ENCODE measurements around the gene CACNA1C. TPM values are rescaled to one million over a fixed set of nuclear protein-coding genes. Genes with fewer than 3 reads are reported as not detected.
A peak's percentile ranks its signal among the peaks of the same experiment; 100 is the strongest.

The CACNA1C gene
- total RNA-seq, 1 donor: 16.6 TPM

DNA sequence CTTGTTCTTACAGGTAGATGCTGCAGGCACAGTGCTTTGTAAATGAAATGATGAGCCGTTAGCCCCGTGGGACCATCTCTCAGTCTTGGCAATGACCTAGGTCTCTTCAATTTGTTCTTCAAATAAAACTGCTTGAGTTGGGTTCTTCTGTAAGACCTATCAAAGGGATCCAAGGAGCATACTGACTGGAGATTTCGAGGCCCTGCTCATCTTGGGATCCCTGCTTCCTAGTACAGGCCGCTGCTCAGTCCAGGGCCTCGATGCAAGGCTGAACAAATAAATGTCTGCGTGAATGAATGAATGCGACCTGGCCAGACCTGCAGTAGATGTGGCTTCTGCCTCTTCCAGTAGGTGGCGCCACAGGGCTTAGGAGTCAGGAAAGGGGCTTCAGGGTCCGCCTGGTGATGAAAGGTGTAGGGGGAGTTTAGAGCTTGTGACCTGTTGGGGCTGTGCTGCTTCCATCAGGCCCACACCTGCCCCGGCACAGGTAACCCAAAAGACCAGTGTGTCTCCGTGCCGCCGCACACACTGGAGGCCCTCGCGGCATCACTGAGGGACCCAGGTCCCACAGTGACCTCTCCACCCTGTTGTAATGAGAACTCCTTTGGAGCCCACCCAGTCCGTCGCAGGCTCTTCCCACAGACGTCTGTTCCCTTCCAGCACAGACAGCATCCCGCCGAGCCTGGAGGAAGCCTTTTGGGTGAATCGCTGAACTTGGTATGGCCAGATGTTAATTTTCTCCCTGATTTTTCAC is 4.4 kb downstream of the CACNA1C start:
- peak; percentile 68 for DNase-seq (ENCODE audit: low read depth)
- TF ChIP-seq, protein P1, sequence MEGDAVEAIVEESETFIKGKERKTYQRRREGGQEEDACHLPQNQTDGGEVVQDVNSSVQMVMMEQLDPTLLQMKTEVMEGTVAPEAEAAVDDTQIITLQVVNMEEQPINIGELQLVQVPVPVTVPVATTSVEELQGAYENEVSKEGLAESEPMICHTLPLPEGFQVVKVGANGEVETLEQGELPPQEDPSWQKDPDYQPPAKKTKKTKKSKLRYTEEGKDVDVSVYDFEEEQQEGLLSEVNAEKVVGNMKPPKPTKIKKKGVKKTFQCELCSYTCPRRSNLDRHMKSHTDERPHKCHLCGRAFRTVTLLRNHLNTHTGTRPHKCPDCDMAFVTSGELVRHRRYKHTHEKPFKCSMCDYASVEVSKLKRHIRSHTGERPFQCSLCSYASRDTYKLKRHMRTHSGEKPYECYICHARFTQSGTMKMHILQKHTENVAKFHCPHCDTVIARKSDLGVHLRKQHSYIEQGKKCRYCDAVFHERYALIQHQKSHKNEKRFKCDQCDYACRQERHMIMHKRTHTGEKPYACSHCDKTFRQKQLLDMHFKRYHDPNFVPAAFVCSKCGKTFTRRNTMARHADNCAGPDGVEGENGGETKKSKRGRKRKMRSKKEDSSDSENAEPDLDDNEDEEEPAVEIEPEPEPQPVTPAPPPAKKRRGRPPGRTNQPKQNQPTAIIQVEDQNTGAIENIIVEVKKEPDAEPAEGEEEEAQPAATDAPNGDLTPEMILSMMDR (IDR thresholded peaks at IDR 0.05; ENCODE audit: insufficient read depth, low read length): peak; percentile 92
- no peak overlapping the region for H3K4me3 ChIP-seq (ENCODE audit: low read depth, low read length)

DNA sequence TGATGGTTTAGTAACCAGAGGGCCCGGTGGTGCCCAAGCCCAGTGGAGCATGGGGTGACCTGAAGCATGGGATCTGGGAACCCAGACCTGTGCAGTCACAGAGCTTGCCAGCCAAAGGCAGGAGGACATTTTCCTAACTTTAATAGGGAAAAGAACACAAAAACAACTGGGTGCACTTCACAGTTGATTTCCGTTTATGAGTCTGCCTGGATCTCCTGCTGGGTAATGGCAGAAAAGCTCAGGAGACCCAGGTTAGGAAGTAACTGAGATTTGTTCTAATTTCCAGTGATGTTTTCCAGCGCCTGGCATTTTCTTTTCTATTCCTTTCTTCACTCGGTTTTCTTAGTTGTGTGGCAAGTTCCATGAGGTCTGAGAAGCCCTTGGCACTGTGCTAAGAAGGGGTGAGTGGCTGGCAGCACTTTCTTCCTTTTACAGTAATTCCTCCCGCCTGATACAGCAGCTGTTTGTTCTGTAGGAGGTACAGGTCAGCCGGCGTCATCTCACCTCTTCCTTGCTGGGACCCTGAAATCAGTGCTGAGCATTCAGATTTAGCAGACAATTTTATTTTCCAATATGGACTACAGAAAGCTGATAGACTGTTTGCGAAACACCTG is 5.1 kb downstream of the CACNA1C start:
- TF ChIP-seq, protein P1 (IDR thresholded peaks at IDR 0.05; ENCODE audit: insufficient read depth, low read length): no peak
- DNase-seq (ENCODE audit: low read depth): no peak

DNA sequence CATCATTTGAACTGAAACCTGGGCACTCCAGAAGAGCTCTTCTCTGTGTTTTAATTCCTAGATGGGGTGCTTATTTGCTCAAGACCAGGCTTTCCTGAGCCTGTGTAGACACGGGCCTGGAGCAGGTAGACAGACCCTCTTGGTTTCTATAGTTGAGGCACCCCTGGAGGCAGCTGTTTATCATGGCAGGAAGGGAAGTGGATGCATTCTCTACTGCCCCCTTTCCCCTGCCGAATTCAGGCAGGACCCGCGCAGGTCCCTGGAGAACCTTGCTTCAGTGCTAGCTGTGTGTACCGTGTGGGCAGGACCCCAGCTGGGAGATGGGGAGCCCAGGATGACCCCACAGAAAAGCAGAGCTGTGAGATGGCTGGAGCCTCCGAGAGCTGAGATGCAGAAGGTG is 6.0 kb downstream of the CACNA1C start:
- DNase-seq (ENCODE audit: low read depth): no peak
- TF ChIP-seq, protein P1 (IDR thresholded peaks at IDR 0.05; ENCODE audit: insufficient read depth, low read length): no peak
- no peak overlapping the region for H3K4me3 ChIP-seq (ENCODE audit: low read depth, low read length)

More for the DNA sequence above, 5.1 kb downstream of the CACNA1C start:
- H3K4me3 ChIP-seq (ENCODE audit: low read depth, low read length): no peak overlapping the region

DNA sequence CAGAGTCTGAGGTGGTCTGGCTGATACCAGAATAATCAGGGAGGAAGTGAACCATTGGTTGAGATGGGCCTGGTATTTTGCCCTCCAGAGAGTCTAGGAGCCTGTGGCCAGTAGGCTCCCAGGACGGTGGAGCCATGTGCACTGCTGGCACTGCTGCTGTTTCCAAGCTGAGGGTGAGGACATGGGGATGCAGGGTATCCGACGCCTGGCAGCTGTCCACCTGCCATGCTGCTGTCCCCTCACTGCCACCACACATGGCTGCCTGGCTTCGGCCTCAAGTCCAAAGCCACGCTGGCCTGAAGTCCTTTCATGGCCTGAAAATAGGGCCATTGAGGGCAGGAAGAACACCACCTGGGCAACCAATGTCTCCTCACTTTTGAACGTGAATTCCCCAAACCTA is 8.6 kb downstream of the CACNA1C start:
- TF ChIP-seq, protein P1 (IDR thresholded peaks at IDR 0.05; ENCODE audit: insufficient read depth, low read length): no peak
- no peak overlapping the region for H3K4me3 ChIP-seq (ENCODE audit: low read depth, low read length)
- no peak for DNase-seq (ENCODE audit: low read depth)

DNA sequence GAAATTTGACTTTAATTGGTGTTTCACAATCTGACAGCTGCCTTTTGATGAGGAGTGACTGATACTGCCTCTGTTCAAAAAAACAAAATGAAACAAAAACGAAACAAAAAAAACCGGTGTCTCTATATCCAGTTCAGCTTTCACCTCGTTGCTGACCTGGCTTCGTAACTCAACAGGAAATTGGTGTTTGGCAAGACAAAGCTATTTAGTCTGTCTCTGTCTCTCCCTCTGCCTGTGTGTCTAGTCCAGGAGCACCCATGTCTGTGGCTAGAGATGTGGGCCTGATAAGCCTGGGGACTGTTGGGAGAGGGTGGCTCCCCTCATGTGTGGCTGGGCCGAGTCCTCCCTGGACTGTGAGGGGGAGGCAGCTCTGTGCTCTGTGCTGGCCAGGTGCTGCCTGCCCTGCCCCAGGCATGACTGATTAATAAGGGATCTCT is 11.3 kb downstream of the CACNA1C start:
- TF ChIP-seq, protein P1 (IDR thresholded peaks at IDR 0.05; ENCODE audit: insufficient read depth, low read length): no peak
- H3K4me3 ChIP-seq (ENCODE audit: low read depth, low read length): peak overlapping the region; percentile 47
- peak; percentile 67 for DNase-seq (ENCODE audit: low read depth)

DNA sequence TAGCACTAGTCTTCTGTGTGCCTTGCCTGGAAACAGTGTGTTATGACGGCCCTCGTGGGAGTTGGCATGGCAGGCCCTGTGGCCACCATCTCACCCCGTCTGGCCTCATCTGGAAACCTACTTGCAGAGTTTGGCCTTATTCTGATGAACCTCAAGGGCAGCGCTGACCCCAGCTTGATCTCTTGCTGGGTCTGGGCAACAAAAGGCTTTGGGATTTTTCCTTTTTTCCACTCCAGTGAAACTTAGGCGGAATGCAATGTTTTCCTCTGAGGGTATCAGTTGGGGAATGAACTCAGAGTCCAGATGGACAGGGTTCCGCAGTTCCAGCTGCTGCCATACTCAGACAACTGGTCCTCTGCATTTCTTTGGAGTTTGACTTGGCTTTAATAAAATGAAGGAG is 15.9 kb downstream of the CACNA1C start:
- TF ChIP-seq, protein P1 (IDR thresholded peaks at IDR 0.05; ENCODE audit: insufficient read depth, low read length): no peak
- DNase-seq (ENCODE audit: low read depth): no peak

More for the DNA sequence above, 15.9 kb downstream of the CACNA1C start:
- H3K4me3 ChIP-seq (ENCODE audit: low read depth, low read length): no peak overlapping the region

All from fibroblast of the aortic adventitia (primary cell).